GM10266 (cell line): ENCODE measurements around the gene SLC39A5.
"Not testable (repeated sequence)": the region's sequence is repeated elsewhere in the genome, so short reads cannot be mapped to it uniquely, and the experiment has no call there.

ENCODE experiments used
- DNase-seq: peaks from one replicate; pipeline ENCODE4 v3.0.0; 2012; ENCODE audit errors: extremely low spot score
- TF ChIP-seq, protein P1 (sequence below): IDR thresholded peaks from 2 replicates; pipeline ENCODE4 v1.5.1; 2012; ENCODE audit warnings: mild to moderate bottlenecking, low read depth; ENCODE audit not compliant: control insufficient read depth, insufficient read depth; ENCODE audit errors: missing control alignments

The SLC39A5 gene

DNA sequence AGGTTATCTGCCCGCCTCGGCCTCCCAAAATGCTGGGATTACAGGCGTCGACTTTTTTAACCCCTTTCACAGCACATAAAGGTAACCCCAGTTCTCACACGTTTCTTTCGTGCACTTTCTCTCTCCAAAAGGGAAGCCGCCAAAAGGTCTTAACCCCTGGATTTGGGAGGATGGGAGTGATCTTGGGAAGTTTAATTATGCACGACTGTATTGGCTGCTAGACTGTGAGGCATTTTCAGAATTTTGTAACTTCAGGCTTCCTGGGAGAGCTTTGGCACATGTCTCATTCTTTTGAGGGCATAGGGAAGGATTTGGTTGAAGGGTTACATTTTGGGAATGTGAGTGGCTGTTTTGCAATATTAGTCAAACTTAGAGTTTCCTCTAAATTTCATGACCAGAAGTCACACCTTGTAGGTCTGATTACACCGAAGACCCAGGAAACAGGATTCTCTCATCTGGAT is 39.1 kb upstream of the SLC39A5 start:
- TF ChIP-seq, protein P1, sequence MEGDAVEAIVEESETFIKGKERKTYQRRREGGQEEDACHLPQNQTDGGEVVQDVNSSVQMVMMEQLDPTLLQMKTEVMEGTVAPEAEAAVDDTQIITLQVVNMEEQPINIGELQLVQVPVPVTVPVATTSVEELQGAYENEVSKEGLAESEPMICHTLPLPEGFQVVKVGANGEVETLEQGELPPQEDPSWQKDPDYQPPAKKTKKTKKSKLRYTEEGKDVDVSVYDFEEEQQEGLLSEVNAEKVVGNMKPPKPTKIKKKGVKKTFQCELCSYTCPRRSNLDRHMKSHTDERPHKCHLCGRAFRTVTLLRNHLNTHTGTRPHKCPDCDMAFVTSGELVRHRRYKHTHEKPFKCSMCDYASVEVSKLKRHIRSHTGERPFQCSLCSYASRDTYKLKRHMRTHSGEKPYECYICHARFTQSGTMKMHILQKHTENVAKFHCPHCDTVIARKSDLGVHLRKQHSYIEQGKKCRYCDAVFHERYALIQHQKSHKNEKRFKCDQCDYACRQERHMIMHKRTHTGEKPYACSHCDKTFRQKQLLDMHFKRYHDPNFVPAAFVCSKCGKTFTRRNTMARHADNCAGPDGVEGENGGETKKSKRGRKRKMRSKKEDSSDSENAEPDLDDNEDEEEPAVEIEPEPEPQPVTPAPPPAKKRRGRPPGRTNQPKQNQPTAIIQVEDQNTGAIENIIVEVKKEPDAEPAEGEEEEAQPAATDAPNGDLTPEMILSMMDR = no peak
- DNase-seq = no peak

DNA sequence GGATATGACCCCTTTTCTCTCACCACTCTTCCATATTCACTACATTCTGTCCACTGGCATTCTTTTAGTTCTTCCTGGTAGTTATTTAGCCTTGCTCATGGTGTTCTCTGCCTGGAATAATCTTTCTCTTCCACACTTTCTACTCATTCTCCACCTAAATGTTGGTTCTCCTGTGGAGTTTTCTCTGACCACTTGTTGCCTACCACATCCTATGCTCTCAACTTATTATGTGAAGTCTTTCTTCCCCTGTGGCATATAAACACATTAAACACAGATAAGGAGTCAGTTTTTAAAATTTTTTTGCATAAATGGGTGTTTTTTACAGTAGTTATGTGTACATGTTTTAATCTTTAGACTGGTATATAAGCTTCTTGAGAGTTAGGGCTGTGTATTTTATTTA is 37.3 kb upstream of the SLC39A5 start:
- DNase-seq = no peak
- TF ChIP-seq, protein P1 = no peak

DNA sequence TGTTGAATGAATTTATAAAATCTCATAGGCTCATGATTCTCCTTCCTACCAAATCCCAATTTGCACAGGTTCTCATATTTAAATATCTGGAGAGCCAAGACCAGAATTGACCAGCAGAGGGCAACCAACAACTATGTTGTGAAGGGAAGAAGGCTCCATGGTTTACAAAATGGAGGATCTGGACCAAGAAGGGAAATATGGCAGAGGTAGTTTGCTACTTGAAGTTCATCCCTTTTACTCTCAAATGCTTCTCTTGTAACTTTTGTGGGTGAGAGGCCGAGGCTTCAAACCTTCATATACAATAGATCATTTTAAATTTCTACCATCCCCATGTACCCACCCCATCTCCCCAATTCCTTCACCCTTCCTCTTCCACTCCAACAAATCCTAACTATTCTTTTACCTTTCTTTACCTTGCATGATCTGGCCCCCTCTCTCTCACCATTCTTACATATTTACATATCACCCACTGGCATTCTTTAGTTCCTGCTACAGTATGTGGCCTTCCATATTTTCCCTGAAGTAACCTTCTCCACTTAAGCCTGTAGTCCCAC is 36.7 kb upstream of the SLC39A5 start:
- DNase-seq = peak; percentile 77
- TF ChIP-seq, protein P1 = peak; percentile 82

DNA sequence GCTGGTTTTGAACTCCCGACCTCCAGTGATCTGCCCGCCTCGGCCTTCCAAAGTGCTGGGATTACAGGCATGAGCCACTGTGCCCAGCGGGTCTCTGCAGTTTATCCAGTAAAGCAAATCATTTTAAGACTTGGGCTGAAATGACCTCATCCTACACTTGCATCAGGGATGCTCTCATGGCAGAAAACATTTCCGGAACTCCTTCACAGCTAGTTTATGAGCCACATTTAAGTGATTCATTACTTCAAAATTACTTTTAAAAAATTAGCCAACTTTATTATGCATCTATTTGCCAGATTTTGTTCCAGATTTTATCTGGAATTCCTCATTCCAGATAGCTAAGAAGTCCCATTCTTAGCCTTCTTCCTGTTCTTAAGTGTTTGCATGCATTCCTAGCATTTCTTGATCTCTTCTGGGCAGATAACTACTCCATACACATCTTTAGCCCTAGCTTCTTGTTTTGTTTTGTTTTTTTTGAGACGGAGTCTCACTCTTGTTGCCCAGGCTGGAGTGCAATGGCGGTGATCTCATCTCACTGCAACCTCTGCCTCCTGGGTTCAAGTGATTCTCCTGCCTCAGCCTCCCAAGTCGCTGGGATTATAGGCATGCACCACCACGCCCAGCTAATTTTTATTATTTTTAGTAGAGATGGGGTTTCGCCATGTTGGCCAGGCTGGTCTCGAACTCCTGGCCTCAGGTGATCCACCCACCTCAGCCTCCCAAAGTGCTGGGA is 32.9 kb upstream of the SLC39A5 start:
- not testable (repeated sequence) for DNase-seq

DNA sequence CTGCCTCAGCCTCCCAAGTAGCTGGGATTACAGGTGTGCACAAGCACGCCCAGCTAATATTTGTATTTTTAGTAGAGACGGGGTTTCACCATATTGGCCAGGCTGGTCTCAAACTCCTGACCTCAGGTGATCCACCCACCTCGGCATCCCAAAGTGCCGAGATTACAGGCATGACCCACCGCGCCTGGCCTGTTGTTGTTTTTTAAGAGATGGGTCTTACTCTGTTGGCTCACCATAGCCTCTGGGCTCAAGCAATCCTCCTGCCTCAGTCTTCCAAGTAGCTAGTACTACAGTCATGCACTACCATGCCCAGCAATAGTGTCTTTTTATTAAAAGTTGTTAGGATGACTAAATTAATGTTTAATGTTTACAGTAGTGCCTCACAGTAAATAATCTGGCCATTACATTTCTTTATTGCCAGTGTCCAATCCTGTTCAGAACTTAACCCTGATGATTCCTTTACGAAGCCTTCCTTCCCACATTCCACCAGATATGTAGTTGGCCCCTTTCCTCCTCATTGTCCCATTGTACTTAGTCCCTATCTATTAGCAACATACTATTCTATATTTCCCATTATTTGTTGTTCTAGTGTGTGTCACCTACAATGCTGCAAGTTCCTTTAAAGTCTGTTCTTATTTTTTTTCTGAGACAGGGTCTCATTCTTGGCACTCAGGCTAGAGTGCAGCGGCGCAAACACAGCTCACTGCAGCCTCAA is 31.8 kb upstream of the SLC39A5 start:
- TF ChIP-seq, protein P1 = no peak
- DNase-seq = no peak

DNA sequence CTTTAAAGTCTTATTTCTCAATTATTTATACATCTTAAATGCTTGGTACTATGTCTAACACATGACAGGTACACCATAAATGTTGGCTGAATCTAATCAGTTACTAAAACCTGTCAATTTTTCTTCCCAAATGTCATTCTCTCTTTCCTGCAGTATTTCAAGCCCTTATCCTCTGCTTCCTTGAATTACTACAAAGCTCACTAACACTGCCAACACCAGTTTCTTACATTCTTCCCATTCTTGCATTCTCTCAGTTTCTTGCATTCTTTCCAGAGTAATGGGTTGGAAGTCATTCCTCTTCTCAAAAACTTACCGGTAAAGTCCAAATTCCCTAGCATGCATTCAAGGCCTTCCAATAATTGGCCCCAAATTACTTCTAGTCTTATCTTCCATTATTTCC is 31.0 kb upstream of the SLC39A5 start:
- TF ChIP-seq, protein P1 = no peak

DNA sequence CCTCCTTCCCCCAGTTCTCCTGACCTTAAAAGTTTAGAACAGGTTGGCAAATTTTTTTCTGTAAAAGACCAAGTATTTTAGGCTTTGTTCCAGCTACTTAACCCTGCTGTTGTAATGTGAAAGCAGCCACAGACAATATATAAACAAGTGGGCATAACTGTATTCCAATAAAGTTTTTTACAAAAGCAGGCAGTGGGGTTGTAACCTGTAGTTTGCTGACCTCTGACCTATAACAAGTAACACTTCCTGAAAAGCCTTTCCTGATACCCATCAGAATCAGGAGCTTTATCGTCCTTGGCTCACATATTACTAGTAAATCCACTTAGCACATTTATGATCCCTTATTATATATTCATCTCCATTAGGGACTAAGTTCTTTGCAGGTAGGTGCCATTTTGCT is 27.5 kb upstream of the SLC39A5 start:
- DNase-seq = no peak
- TF ChIP-seq, protein P1 = no peak

More for the DNA sequence above, 31.0 kb upstream of the SLC39A5 start:
- no peak for DNase-seq
